Liver (tissue), 9 donors: ENCODE results near the gene GRIP1. TPM values are rescaled to one million over a fixed set of nuclear protein-coding genes. Genes with fewer than 3 reads are reported as not detected.

Experiments used
- DNase-seq: peaks from one replicate; pipeline ENCODE4 v3.0.0-alpha.2; 2017; ENCODE audit warnings: low spot score
- H3K27ac ChIP-seq, 2 donors: one replicate each; pipeline ENCODE4 v1.7.0; 2013; ENCODE audit warnings: inconsistent platforms in 2 of 2, low read length in 2 of 2, control low read depth in 1 of 2, low read depth in 1 of 2, mild to moderate bottlenecking in 1 of 2
- H3K27me3 ChIP-seq, 4 donors: one replicate each; pipeline versions ENCODE4 v1.6.1 to v1.7.0; 2013; ENCODE audit warnings: low read length in 3 of 4, inconsistent platforms in 1 of 4, mild to moderate bottlenecking in 1 of 4, moderate library complexity in 1 of 4; ENCODE audit not compliant: control insufficient read depth in 4 of 4, insufficient read depth in 4 of 4
- H3K36me3 ChIP-seq, 4 donors: one replicate each; pipeline versions ENCODE4 v1.6.1 to v1.7.0; 2013; ENCODE audit warnings: low read length in 3 of 4, mild to moderate bottlenecking in 3 of 4, low read depth in 1 of 4, moderate library complexity in 1 of 4; ENCODE audit not compliant: control insufficient read depth in 4 of 4, insufficient read depth in 3 of 4
- H3K4me1 ChIP-seq, 4 donors: one replicate each; pipeline versions ENCODE4 v1.6.1 to v1.7.0; 2013; ENCODE audit warnings: low read length in 3 of 4, mild to moderate bottlenecking in 3 of 4, moderate library complexity in 1 of 4; ENCODE audit not compliant: control insufficient read depth in 4 of 4, insufficient read depth in 4 of 4
- H3K4me3 ChIP-seq, 3 donors: one replicate each; pipeline versions ENCODE4 v1.6.1 to v1.7.0; 2013; ENCODE audit warnings: low read length in 3 of 3, control low read depth in 1 of 3, low read depth in 1 of 3, mild to moderate bottlenecking in 1 of 3
- H3K9ac ChIP-seq, 2 donors: one replicate each; pipeline ENCODE4 v1.7.0; 2013; ENCODE audit warnings: low read length in 2 of 2, mild to moderate bottlenecking in 2 of 2, moderate library complexity in 2 of 2, control low read depth in 1 of 2, low read depth in 1 of 2
- H3K9me3 ChIP-seq, 4 donors: one replicate each; pipeline versions ENCODE4 v1.6.1 to v1.7.0; 2013; ENCODE audit warnings: low read length in 3 of 4; ENCODE audit not compliant: control insufficient read depth in 4 of 4
- EGR1 ChIP-seq, 2 donors: IDR thresholded peaks; 2 replicates each; pipeline ENCODE4 v1.6.1; 2016 to 2018; ENCODE audit warnings: antibody characterized with exemption in 2 of 2, low read depth in 2 of 2
- FOXA1 ChIP-seq: IDR thresholded peaks from 2 replicates; pipeline ENCODE4 v1.6.1; 2016; ENCODE audit warnings: antibody characterized with exemption
- FOXA2 ChIP-seq: IDR thresholded peaks from 2 replicates; pipeline ENCODE4 v1.6.1; 2016; ENCODE audit warnings: antibody characterized with exemption
- GABPA ChIP-seq, 2 donors: IDR thresholded peaks in 1 of 2; conservative IDR thresholded peaks in 1 of 2; 2 replicates each; pipeline ENCODE4 v1.6.1; 2016; ENCODE audit warnings: antibody characterized with exemption in 2 of 2, mild to moderate bottlenecking in 1 of 2, moderate library complexity in 1 of 2
- HNF4A ChIP-seq, 2 donors: conservative IDR thresholded peaks; 2 replicates each; pipeline ENCODE4 v1.6.1; 2016; ENCODE audit warnings: antibody characterized with exemption in 2 of 2, mild to moderate bottlenecking in 2 of 2
- HNF4G ChIP-seq: IDR thresholded peaks from 2 replicates; pipeline ENCODE4 v1.6.1; 2016; ENCODE audit warnings: antibody characterized with exemption
- JUND ChIP-seq, 2 donors: IDR thresholded peaks; 2 replicates each; pipeline ENCODE4 v1.6.1; 2016; ENCODE audit warnings: antibody characterized with exemption in 2 of 2
- NR2F2 ChIP-seq: IDR thresholded peaks from 2 replicates; pipeline ENCODE4 v1.6.1; 2016; ENCODE audit warnings: antibody characterized with exemption
- RAD21 ChIP-seq, 2 donors: IDR thresholded peaks; 2 replicates each; pipeline ENCODE4 v1.6.1; 2016; ENCODE audit warnings: antibody characterized with exemption in 2 of 2, mild to moderate bottlenecking in 2 of 2
- SP1 ChIP-seq: IDR thresholded peaks from 2 replicates; pipeline ENCODE4 v1.6.1; 2018; ENCODE audit warnings: antibody characterized with exemption, mild to moderate bottlenecking
- TAF1 ChIP-seq: conservative IDR thresholded peaks from 2 replicates; pipeline ENCODE4 v1.6.1; 2016; ENCODE audit warnings: antibody characterized with exemption, mild to moderate bottlenecking
- YY1 ChIP-seq: IDR thresholded peaks from 2 replicates; pipeline ENCODE4 v1.6.1; 2016; ENCODE audit warnings: antibody characterized with exemption, mild to moderate bottlenecking
- WGBS: extraction: QIAGEN DNeasy Blood & Tissue Kit; methylation state at CpG from one replicate; pipeline ENCODE4 v1.1.7; 2013; 5-methylcytosine and 5-hydroxymethylcytosine counted together
- polyA plus RNA-seq, 2 donors: library from polyadenylated mRNA; stranded (reverse) in 1 of 2; unstranded in 1 of 2; fragments of 200-250 nt in 1 of 2; fragments of >200 nt in 1 of 2; fragmentation: Nextera tagmentation in 1 of 2; extraction: Ambion mirVana in 1 of 2; gene quantifications; one replicate each; pipeline versions ENCODE4 v1.2.1 to v1.2.3, GENCODE V29; 2013 to 2015
- total RNA-seq, 2 donors: library from RNA; depleted of rRNA; stranded (reverse); fragments of >200 nt; gene quantifications; one replicate each; pipeline ENCODE4 v1.2.3, GENCODE V29; 2014
- TF ChIP-seq, protein P1 (sequence below): IDR thresholded peaks from 2 replicates; pipeline ENCODE4 v1.6.1; 2016; ENCODE audit warnings: antibody characterized with exemption
- TF ChIP-seq, protein P2 (sequence below): IDR thresholded peaks from 2 replicates; pipeline ENCODE4 v1.6.1; 2016; ENCODE audit warnings: antibody characterized with exemption
- TF ChIP-seq, protein P3 (sequence below): IDR thresholded peaks from 2 replicates; pipeline ENCODE4 v1.6.1; 2016; ENCODE audit warnings: antibody characterized with exemption, mild to moderate bottlenecking
- TF ChIP-seq, protein P4 (sequence below): IDR thresholded peaks from 2 replicates; pipeline ENCODE4 v1.6.1; 2016; ENCODE audit warnings: antibody characterized with exemption
- donor health status: healthy.
- donor health status: healthy.
- donor health status: healthy.
- donor health status: healthy.
- donor health status: healthy.

Gene GRIP1
- total and polyA plus RNA-seq, 4 donors = 0.05 to 1.5 (median 0.24) TPM

DNA sequence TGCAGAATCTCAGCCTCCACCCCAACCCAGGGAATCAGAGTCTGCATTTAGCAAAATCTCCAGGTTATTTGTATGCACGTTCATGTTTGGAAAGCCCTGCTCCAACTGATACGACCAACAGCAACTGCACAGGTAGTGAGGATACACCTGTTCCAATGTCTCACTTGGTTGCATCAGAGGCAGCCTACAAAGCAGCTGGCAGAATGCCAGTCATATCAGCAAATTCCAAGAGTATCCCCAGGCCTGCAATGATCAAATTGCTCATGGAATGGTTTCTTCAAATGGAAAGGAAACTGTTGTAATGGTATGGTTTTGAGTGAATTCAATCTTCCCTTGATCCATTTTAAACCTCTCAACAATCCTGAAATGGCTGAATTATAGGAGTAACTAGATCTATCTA lies 75.4 kb downstream of the GRIP1 start:
- Histone ChIP-seq H3K27me3 (peaks cover 0 to 3% (median 0%) of the 10 kb centered on the region in 4 donors), H3K4me3 (no peak overlapping the region), H3K9me3 (no peaks in the 10 kb centered on the region), H3K27ac (no peak overlapping the region), H3K9ac (no peak overlapping the region), H3K4me1 (no peaks in the 10 kb centered on the region), H3K36me3 (no peaks in the 10 kb centered on the region)
- 58% methylated on average over 2 of the region's 2 CpGs for WGBS
- no peak for DNase-seq
- no peak for TF ChIP-seq YY1

DNA sequence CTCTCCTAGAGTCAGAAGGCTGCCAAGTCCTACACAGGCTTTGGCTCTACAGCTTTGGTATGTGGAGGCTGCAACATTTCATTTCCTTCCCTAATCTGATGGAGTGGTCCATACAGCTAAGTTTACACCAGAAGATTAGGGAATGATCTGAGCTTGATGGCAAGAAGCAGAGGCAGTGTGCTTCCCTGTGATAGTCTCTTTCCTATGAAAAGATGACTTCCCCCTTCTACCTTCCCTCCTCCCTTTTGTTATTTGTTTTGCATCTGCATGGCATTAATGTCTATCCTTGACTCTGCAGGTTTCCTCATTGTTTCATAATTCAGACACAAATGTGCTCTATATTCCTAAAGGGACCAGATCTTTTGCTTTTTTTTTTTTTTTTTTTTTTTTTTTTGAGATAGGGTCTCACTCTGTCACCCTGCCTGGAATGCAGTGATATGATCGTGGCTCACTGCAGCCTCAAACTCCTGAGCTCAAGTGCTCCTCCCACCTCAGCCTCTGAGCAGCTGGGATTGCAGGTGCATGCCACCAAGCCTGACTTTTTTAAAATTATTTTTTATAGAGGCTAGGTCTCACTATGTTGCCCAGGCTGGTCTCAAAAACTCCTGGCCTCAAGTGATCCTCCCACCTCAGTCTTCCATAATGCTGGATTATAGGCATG lies 76.3 kb downstream of the GRIP1 start:
- peaks cover 0 to 3% (median 0%) of the 10 kb centered on the region in 4 donors for H3K27me3 ChIP-seq
- DNase-seq = no peak
- H3K36me3 ChIP-seq = no peaks in the 10 kb centered on the region
- no peaks in the 10 kb centered on the region for H3K9me3 ChIP-seq
- no peak overlapping the region for H3K9ac ChIP-seq
- H3K4me3 ChIP-seq = no peak overlapping the region
- H3K27ac ChIP-seq = no peak overlapping the region
- H3K4me1 ChIP-seq = no peaks in the 10 kb centered on the region
- TF ChIP-seq, protein P1, sequence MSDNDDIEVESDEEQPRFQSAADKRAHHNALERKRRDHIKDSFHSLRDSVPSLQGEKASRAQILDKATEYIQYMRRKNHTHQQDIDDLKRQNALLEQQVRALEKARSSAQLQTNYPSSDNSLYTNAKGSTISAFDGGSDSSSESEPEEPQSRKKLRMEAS = no peak
- TF ChIP-seq, protein P2, sequence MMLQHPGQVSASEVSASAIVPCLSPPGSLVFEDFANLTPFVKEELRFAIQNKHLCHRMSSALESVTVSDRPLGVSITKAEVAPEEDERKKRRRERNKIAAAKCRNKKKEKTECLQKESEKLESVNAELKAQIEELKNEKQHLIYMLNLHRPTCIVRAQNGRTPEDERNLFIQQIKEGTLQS = no peak
- TF ChIP-seq NR2F2 (no peak), JUND (IDR thresholded peaks at IDR 0.05) (no peak), HNF4A (conservative IDR thresholded peaks at IDR 0.05) (no peak), FOXA1 (no peak), HNF4G (no peak), GABPA (IDR thresholded peaks at IDR 0.05 in 1 of 2, conservative IDR thresholded peaks at IDR 0.05 in 1 of 2) (no peak), YY1 (no peak), RAD21 (IDR thresholded peaks at IDR 0.05) (no peak), FOXA2 (no peak), TAF1 (no peak), SP1 (no peak), EGR1 (IDR thresholded peaks at IDR 0.05; ENCODE audit: low read depth in 2 of 2) (no peak)
- TF ChIP-seq, protein P3, sequence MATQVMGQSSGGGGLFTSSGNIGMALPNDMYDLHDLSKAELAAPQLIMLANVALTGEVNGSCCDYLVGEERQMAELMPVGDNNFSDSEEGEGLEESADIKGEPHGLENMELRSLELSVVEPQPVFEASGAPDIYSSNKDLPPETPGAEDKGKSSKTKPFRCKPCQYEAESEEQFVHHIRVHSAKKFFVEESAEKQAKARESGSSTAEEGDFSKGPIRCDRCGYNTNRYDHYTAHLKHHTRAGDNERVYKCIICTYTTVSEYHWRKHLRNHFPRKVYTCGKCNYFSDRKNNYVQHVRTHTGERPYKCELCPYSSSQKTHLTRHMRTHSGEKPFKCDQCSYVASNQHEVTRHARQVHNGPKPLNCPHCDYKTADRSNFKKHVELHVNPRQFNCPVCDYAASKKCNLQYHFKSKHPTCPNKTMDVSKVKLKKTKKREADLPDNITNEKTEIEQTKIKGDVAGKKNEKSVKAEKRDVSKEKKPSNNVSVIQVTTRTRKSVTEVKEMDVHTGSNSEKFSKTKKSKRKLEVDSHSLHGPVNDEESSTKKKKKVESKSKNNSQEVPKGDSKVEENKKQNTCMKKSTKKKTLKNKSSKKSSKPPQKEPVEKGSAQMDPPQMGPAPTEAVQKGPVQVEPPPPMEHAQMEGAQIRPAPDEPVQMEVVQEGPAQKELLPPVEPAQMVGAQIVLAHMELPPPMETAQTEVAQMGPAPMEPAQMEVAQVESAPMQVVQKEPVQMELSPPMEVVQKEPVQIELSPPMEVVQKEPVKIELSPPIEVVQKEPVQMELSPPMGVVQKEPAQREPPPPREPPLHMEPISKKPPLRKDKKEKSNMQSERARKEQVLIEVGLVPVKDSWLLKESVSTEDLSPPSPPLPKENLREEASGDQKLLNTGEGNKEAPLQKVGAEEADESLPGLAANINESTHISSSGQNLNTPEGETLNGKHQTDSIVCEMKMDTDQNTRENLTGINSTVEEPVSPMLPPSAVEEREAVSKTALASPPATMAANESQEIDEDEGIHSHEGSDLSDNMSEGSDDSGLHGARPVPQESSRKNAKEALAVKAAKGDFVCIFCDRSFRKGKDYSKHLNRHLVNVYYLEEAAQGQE = no peak
- TF ChIP-seq, protein P4, sequence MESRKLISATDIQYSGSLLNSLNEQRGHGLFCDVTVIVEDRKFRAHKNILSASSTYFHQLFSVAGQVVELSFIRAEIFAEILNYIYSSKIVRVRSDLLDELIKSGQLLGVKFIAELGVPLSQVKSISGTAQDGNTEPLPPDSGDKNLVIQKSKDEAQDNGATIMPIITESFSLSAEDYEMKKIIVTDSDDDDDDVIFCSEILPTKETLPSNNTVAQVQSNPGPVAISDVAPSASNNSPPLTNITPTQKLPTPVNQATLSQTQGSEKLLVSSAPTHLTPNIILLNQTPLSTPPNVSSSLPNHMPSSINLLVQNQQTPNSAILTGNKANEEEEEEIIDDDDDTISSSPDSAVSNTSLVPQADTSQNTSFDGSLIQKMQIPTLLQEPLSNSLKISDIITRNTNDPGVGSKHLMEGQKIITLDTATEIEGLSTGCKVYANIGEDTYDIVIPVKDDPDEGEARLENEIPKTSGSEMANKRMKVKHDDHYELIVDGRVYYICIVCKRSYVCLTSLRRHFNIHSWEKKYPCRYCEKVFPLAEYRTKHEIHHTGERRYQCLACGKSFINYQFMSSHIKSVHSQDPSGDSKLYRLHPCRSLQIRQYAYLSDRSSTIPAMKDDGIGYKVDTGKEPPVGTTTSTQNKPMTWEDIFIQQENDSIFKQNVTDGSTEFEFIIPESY = no peak
- WGBS = 18% methylated on average over 1 of the region's 1 CpG
